ENCODE data around the gene TXNDC2. TPM values are rescaled to one million over a fixed set of nuclear protein-coding genes. Genes with fewer than 3 reads are reported as not detected.

Gene TXNDC2
- total RNA-seq, 1 experiment from 2014 or later: 0.12 TPM

GRCh38 chr18:9886005-9886348 lies 204 bp downstream of the TXNDC2 start:
- no peaks in the 10 kb centered on the region for H3K9me2 ChIP-seq (ENCODE audit: insufficient read depth)
- H3K27ac ChIP-seq (ENCODE audit: low read depth, low read length): no peak overlapping the region
- no TSS peak for BruUV-seq (replicated peaks)
- H2AFZ ChIP-seq (ENCODE audit: low read depth, low read length, poor library complexity, severe bottlenecking): no peak overlapping the region
- no peaks in the 10 kb centered on the region for H3K27me3 ChIP-seq (ENCODE audit: insufficient read depth, low read length)
- TF ChIP-seq ZNF274 (IDR thresholded peaks at IDR 0.05; ENCODE audit: low read depth, low read length) (no peak), POLR2AphosphoS5 (IDR thresholded peaks at IDR 0.05; ENCODE audit: low read depth, low read length) (no peak), EZH2phosphoT487 (IDR thresholded peaks at IDR 0.05; ENCODE audit: borderline replicate concordance) (no peak), CTCF (IDR thresholded peaks at IDR 0.05 in 2 of 3, conservative IDR thresholded peaks at IDR 0.05 in 1 of 3; ENCODE audit: borderline replicate concordance in 1 of 3, insufficient read depth in 1 of 3, low read depth in 2 of 3, low read length in 2 of 3) (no peak), CBX3 (IDR thresholded peaks at IDR 0.05; ENCODE audit: low read depth) (no peak), FOSL1 (IDR thresholded peaks at IDR 0.05; ENCODE audit: low read depth) (no peak), POLR2A (IDR thresholded peaks at IDR 0.05; ENCODE audit: borderline replicate concordance, extremely low read depth, insufficient read depth, insufficient read length) (no peak), SRF (IDR thresholded peaks at IDR 0.05; ENCODE audit: low read depth) (no peak), ELF1 (IDR thresholded peaks at IDR 0.05; ENCODE audit: borderline replicate concordance, low read depth) (no peak), JUND (IDR thresholded peaks at IDR 0.05) (no peak), CEBPB (IDR thresholded peaks at IDR 0.05; ENCODE audit: low read depth) (no peak), SP1 (IDR thresholded peaks at IDR 0.05; ENCODE audit: low read depth) (no peak), EZH2 (IDR thresholded peaks at IDR 0.05) (no peak), ZFX (IDR thresholded peaks at IDR 0.05) (no peak), SIN3A (IDR thresholded peaks at IDR 0.05; ENCODE audit: low read depth) (no peak)
- TF ChIP-seq, protein P1, sequence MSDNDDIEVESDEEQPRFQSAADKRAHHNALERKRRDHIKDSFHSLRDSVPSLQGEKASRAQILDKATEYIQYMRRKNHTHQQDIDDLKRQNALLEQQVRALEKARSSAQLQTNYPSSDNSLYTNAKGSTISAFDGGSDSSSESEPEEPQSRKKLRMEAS (IDR thresholded peaks at IDR 0.05): no peak
- TF ChIP-seq, protein P2, sequence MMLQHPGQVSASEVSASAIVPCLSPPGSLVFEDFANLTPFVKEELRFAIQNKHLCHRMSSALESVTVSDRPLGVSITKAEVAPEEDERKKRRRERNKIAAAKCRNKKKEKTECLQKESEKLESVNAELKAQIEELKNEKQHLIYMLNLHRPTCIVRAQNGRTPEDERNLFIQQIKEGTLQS (IDR thresholded peaks at IDR 0.05): no peak
- TF ChIP-seq, protein P3, sequence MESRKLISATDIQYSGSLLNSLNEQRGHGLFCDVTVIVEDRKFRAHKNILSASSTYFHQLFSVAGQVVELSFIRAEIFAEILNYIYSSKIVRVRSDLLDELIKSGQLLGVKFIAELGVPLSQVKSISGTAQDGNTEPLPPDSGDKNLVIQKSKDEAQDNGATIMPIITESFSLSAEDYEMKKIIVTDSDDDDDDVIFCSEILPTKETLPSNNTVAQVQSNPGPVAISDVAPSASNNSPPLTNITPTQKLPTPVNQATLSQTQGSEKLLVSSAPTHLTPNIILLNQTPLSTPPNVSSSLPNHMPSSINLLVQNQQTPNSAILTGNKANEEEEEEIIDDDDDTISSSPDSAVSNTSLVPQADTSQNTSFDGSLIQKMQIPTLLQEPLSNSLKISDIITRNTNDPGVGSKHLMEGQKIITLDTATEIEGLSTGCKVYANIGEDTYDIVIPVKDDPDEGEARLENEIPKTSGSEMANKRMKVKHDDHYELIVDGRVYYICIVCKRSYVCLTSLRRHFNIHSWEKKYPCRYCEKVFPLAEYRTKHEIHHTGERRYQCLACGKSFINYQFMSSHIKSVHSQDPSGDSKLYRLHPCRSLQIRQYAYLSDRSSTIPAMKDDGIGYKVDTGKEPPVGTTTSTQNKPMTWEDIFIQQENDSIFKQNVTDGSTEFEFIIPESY (IDR thresholded peaks at IDR 0.05; ENCODE audit: extremely low read depth, insufficient replicate concordance, low read length): no peak
- H3K36me3 ChIP-seq (ENCODE audit: control insufficient read depth in 1 of 2, insufficient read depth in 2 of 2, low read length in 2 of 2): no peaks in the 10 kb centered on the region
- no peaks in the 10 kb centered on the region for H3K9me3 ChIP-seq (ENCODE audit: control insufficient read depth in 1 of 2, insufficient read depth in 1 of 2, low read depth in 1 of 2, low read length in 2 of 2)
- intact Hi-C loops (cut with micrococcal nuclease): no loop called here
- DNase-seq (ENCODE audit: low read depth, low spot score) (no peak), ATAC-seq (no peak)
- CTCF ChIA-PET: no interaction called here
- peaks cover 1 to 12% of the 10 kb centered on the region in 2 experiments; a peak in 3 of 4 replicates for H3K4me1 ChIP-seq (ENCODE audit: control insufficient read depth in 1 of 2, insufficient read depth in 2 of 2, low read length in 2 of 2)
- POLR2A ChIA-PET: interaction anchor here (1.2 kb wide), 1 partner anchor 8 kb away, joined by 3 read pairs; no protein-coding TSS in a partner anchor
- H3K9ac ChIP-seq (ENCODE audit: low read length): no peak overlapping the region
- no peak overlapping the region for H3K4me3 ChIP-seq (replicated peaks in 1 of 2; ENCODE audit: low read depth in 1 of 2, low read length in 2 of 2)
- H3K4me2 ChIP-seq (ENCODE audit: low read length): no peak overlapping the region
- RAD21 ChIA-PET (ENCODE audit: low non-redundant PET in 1 of 2, low total read pairs in 2 of 2, uncharacterized antibody in 2 of 2, unreplicated experiment in 2 of 2): no interaction called here
- no peaks in the 10 kb centered on the region for H3K79me2 ChIP-seq (ENCODE audit: insufficient read depth, low read length)
- H4K20me1 ChIP-seq (ENCODE audit: insufficient read depth): no peaks in the 10 kb centered on the region

Data from HCT116 (cell line).